Measurements from ENCODE around the gene POLR2A. TPM values are rescaled to one million over a fixed set of nuclear protein-coding genes. Genes with fewer than 3 reads are reported as not detected.

The POLR2A gene
- polyA plus RNA-seq, 1 donor from 2014 or later = 9.1 TPM

- Histone ChIP-seq H3K9ac (ENCODE audit: low read length) (no peak overlapping the region), H3K27me3 (ENCODE audit: insufficient read depth, low read depth, low read length) (peaks cover 22% of the 10 kb centered on the region), H3K27ac (ENCODE audit: low read length) (no peak overlapping the region), H3K4me2 (ENCODE audit: low read length) (no peak overlapping the region), H4K20me1 (ENCODE audit: insufficient read depth) (no peaks in the 10 kb centered on the region), H3K36me3 (ENCODE audit: insufficient read depth, low read length) (no peaks in the 10 kb centered on the region), H2AFZ (ENCODE audit: low read depth, low read length) (no peak overlapping the region), H3K9me2 (ENCODE audit: insufficient read depth, low read length) (no peaks in the 10 kb centered on the region), H3F3A (ENCODE audit: insufficient read depth, low read length, poor library complexity, severe bottlenecking) (no peaks in the 10 kb centered on the region), H3K9me3 (ENCODE audit: low read length) (no peaks in the 10 kb centered on the region), H3K79me2 (replicated peaks; ENCODE audit: insufficient read depth, low read length) (no peaks in the 10 kb centered on the region), H3K4me3 (ENCODE audit: low read length) (no peak overlapping the region)
- TF ChIP-seq CTCF (IDR thresholded peaks at IDR 0.05; ENCODE audit: poor library complexity, severe bottlenecking) (no peak), EZH2 (IDR thresholded peaks at IDR 0.05; ENCODE audit: borderline replicate concordance, insufficient read depth, low read length, poor library complexity, severe bottlenecking) (no peak), TAF1 (IDR thresholded peaks at IDR 0.05; ENCODE audit: low read depth) (no peak), REST (IDR thresholded peaks at IDR 0.05; ENCODE audit: borderline replicate concordance) (no peak), POLR2AphosphoS5 (IDR thresholded peaks at IDR 0.05) (no peak), RAD21 (conservative IDR thresholded peaks at IDR 0.05) (no peak), EP300 (conservative IDR thresholded peaks at IDR 0.05; ENCODE audit: poor library complexity, severe bottlenecking) (no peak), SMC3 (conservative IDR thresholded peaks at IDR 0.05; ENCODE audit: poor library complexity) (no peak)
These were observed 60.7 kb downstream of the POLR2A start for GRCh38 chr17:7544911-7545310.

- H3K9me2 ChIP-seq (ENCODE audit: insufficient read depth, low read length) = no peaks in the 10 kb centered on the region
- H3K27me3 ChIP-seq (ENCODE audit: insufficient read depth, low read depth, low read length) = peaks cover 22% of the 10 kb centered on the region
- H2AFZ ChIP-seq (ENCODE audit: low read depth, low read length) = no peak within 1 kb of the TSS
- H4K20me1 ChIP-seq (ENCODE audit: insufficient read depth) = no peaks in the 10 kb centered on the region
- H3F3A ChIP-seq (ENCODE audit: insufficient read depth, low read length, poor library complexity, severe bottlenecking) = no peaks in the 10 kb centered on the region
- H3K79me2 ChIP-seq (replicated peaks; ENCODE audit: insufficient read depth, low read length) = no peaks in the 10 kb centered on the region
- no peaks in the 10 kb centered on the region for H3K9me3 ChIP-seq (ENCODE audit: low read length)
- TF ChIP-seq CTCF (IDR thresholded peaks at IDR 0.05; ENCODE audit: poor library complexity, severe bottlenecking) = no peak
- TF ChIP-seq EZH2 (IDR thresholded peaks at IDR 0.05; ENCODE audit: borderline replicate concordance, insufficient read depth, low read length, poor library complexity, severe bottlenecking) = no peak
- no peak for TF ChIP-seq RAD21 (conservative IDR thresholded peaks at IDR 0.05)
- TF ChIP-seq EP300 (conservative IDR thresholded peaks at IDR 0.05; ENCODE audit: poor library complexity, severe bottlenecking) = no peak
- TF ChIP-seq TAF1 (IDR thresholded peaks at IDR 0.05; ENCODE audit: low read depth) = no peak
- no peak within 1 kb of the TSS for H3K27ac ChIP-seq (ENCODE audit: low read length)
- peak within 1 kb of the TSS; percentile 57 for H3K4me3 ChIP-seq (ENCODE audit: low read length)
- H3K4me2 ChIP-seq (ENCODE audit: low read length) = no peak within 1 kb of the TSS
- no peak within 1 kb of the TSS for H3K9ac ChIP-seq (ENCODE audit: low read length)
- no peaks in the 10 kb centered on the region for H3K36me3 ChIP-seq (ENCODE audit: insufficient read depth, low read length)
These were observed 64.6 kb downstream of the POLR2A start, which contains the start of gene TNFSF12 for GRCh38 chr17:7548585-7549400. Gene TNFSF12 (plus strand): TSS chr17:7549058. CDS start chr17:7549154, 96 bp downstream.

Small RNA genes within 50 kb of the gene (small RNA-seq; reads per million reads assigned to genes)
- 0 to 1.2 (median 0) reads per million in 3 experiments for gene RF00019

Other genes with a start within 250 kb of the POLR2A start
- 41.1 and 59.2 TPM in 2 replicates for gene DVL2, start 249.8 kb upstream of the POLR2A start, polyA plus RNA-seq
- gene PHF23, start 244.9 kb upstream of the POLR2A start, polyA plus RNA-seq = 55.7 and 60.3 TPM in 2 replicates
- 384 and 512 TPM in 2 replicates for gene GABARAP, start 241.9 kb upstream of the POLR2A start, polyA plus RNA-seq
- gene CTDNEP1, start 232.6 kb upstream of the POLR2A start, polyA plus RNA-seq = 37.3 and 39.4 TPM in 2 replicates
- 82.7 and 99.5 TPM in 2 replicates for gene ELP5, start 232.2 kb upstream of the POLR2A start, polyA plus RNA-seq
- gene CLDN7, start 221.9 kb upstream of the POLR2A start, polyA plus RNA-seq = 0.27 TPM in 1 of 2 replicates, not detected in the other
- gene SLC2A4, start 202.6 kb upstream of the POLR2A start, polyA plus RNA-seq = not detected in 2 replicates
- 1.8 and 2.1 TPM in 2 replicates for gene YBX2, start 189.7 kb upstream of the POLR2A start, polyA plus RNA-seq
- 164 and 178 TPM in 2 replicates for gene EIF5A, start 176.7 kb upstream of the POLR2A start, polyA plus RNA-seq
- 108 and 116 TPM in 2 replicates for gene GPS2, start 169.0 kb upstream of the POLR2A start, polyA plus RNA-seq
- gene NEURL4, start 155.0 kb upstream of the POLR2A start, polyA plus RNA-seq = 58.4 and 61.0 TPM in 2 replicates
- 0.66 and 9.2 TPM in 2 replicates for gene ACAP1, start 147.8 kb upstream of the POLR2A start, polyA plus RNA-seq
- 2.8 TPM in 2 replicates for gene KCTD11, start 132.2 kb upstream of the POLR2A start, polyA plus RNA-seq
- not detected in 2 replicates for gene TMEM95, start 129.2 kb upstream of the POLR2A start, polyA plus RNA-seq
- gene TNK1, start 103.3 kb upstream of the POLR2A start, polyA plus RNA-seq = 0.83 and 1.5 TPM in 2 replicates
- gene PLSCR3, start 89.8 kb upstream of the POLR2A start, polyA plus RNA-seq = 15.9 and 25.2 TPM in 2 replicates
- 158 and 161 TPM in 2 replicates for gene TMEM256, start 80.3 kb upstream of the POLR2A start, polyA plus RNA-seq
- gene NLGN2, start 76.5 kb upstream of the POLR2A start, polyA plus RNA-seq = 13.8 and 21.5 TPM in 2 replicates
- gene SPEM1, start 64.0 kb upstream of the POLR2A start, polyA plus RNA-seq = not detected in 2 replicates
- not detected in 2 replicates for gene SPEM2, start 58.8 kb upstream of the POLR2A start, polyA plus RNA-seq
- gene SPEM3, start 55.5 kb upstream of the POLR2A start, polyA plus RNA-seq = not detected in 2 replicates
- gene TMEM102, start 48.9 kb upstream of the POLR2A start, polyA plus RNA-seq = 0.14 TPM in 1 of 2 replicates, not detected in the other
- gene FGF11, start 44.9 kb upstream of the POLR2A start, polyA plus RNA-seq = 15.8 and 16.4 TPM in 2 replicates
- gene CHRNB1, start 39.3 kb upstream of the POLR2A start, polyA plus RNA-seq = 17.9 and 18.2 TPM in 2 replicates
- 8.0 and 9.2 TPM in 2 replicates for gene ZBTB4, start 4.7 kb upstream of the POLR2A start, polyA plus RNA-seq
- not detected in 2 replicates for gene SLC35G6, start 2.9 kb upstream of the POLR2A start, polyA plus RNA-seq
- not detected in 2 replicates for gene TNFSF12, start 64.7 kb downstream of the POLR2A start, polyA plus RNA-seq
- gene TNFSF13, start 74.4 kb downstream of the POLR2A start, polyA plus RNA-seq = 0.15 TPM in 1 of 2 replicates, not detected in the other
- 148 and 151 TPM in 2 replicates for gene SENP3, start 77.6 kb downstream of the POLR2A start, polyA plus RNA-seq
- gene CD68, start 95.3 kb downstream of the POLR2A start, polyA plus RNA-seq = not detected in 2 replicates
- 110 and 118 TPM in 2 replicates for gene MPDU1, start 99.5 kb downstream of the POLR2A start, polyA plus RNA-seq
- 0.47 and 1.5 TPM in 2 replicates for gene SOX15, start 105.7 kb downstream of the POLR2A start, polyA plus RNA-seq
- gene FXR2, start 130.5 kb downstream of the POLR2A start, polyA plus RNA-seq = 118 and 130 TPM in 2 replicates
- gene SAT2, start 143.5 kb downstream of the POLR2A start, polyA plus RNA-seq = 303 and 330 TPM in 2 replicates
- 0.90 and 3.2 TPM in 2 replicates for gene SHBG, start 145.8 kb downstream of the POLR2A start, polyA plus RNA-seq
- gene ATP1B2, start 166.6 kb downstream of the POLR2A start, polyA plus RNA-seq = 3.2 and 4.2 TPM in 2 replicates
- 13.8 and 14.3 TPM in 2 replicates for gene TP53, start 203.1 kb downstream of the POLR2A start, polyA plus RNA-seq
- gene WRAP53, start 204.1 kb downstream of the POLR2A start, polyA plus RNA-seq = 20.1 and 22.4 TPM in 2 replicates
- gene EFNB3, start 220.8 kb downstream of the POLR2A start, polyA plus RNA-seq = 36.4 and 46.5 TPM in 2 replicates
- gene DNAH2, start 233.4 kb downstream of the POLR2A start, polyA plus RNA-seq = 2.0 and 2.1 TPM in 2 replicates

Measured in neural cell (in vitro differentiated cells).